Epithelial cell of esophagus (primary cell): ENCODE data around the gene TLR2.
A peak's percentile ranks its signal among the peaks of the same experiment; 100 is the strongest.

Experiments
- DNase-seq: peaks from one replicate; pipeline ENCODE4 v3.0.0; 2010; ENCODE audit warnings: low read depth
- H3K4me3 ChIP-seq: 2 replicates; pipeline ENCODE4 v1.5.1; 2011; ENCODE audit warnings: mild to moderate bottlenecking, low read length, control low read depth
- CTCF ChIP-seq: IDR thresholded peaks from 2 replicates; pipeline ENCODE4 v1.5.1; 2011; ENCODE audit warnings: low read depth, mild to moderate bottlenecking, low read length, control low read depth, inconsistent platforms; ENCODE audit not compliant: insufficient read depth; ENCODE audit errors: missing control alignments

The TLR2 gene

DNA sequence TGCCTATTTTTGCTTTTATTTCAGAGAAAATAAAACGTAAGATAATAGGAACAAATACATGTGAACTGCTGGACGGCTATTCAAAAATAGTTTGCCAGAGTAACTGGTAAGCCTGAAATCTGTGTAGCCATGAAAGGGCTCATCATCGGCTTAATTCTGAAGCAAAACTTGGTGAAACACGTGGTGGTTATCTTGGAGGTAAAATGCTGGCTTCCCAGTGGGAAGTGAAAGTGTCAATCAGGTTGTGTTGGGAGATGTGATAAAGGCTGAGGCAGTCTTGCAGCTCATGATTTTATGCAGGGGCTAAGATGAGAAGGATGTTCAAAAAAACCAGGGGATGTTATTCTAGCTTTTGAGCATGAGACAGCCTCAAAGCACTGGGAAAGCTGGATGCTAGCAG, 36.1 kb upstream of the TLR2 start:
- DNase-seq, result no peak
- H3K4me3 ChIP-seq, result no peak overlapping the region

GRCh38 chr4:153649572-153649991, 34.5 kb upstream of the TLR2 start:
- H3K4me3 ChIP-seq, result no peak overlapping the region
- peak; percentile 24 for TF ChIP-seq CTCF
- peak; percentile 56 for DNase-seq

More for the DNA sequence above, 36.1 kb upstream of the TLR2 start:
- no peak for TF ChIP-seq CTCF

GRCh38 chr4:153651116-153651515, 33.0 kb upstream of the TLR2 start:
- H3K4me3 ChIP-seq, result no peak overlapping the region
- no peak for TF ChIP-seq CTCF
- DNase-seq, result peak; percentile 42

- H3K4me3 ChIP-seq, result no peak overlapping the region
- TF ChIP-seq CTCF, result no peak
- peak; percentile 68 for DNase-seq
These were observed 32.5 kb upstream of the TLR2 start for GRCh38 chr4:153651587-153651986.

GRCh38 chr4:153652051-153652784, 31.9 kb upstream of the TLR2 start:
- peak; percentile 89 for DNase-seq
- TF ChIP-seq CTCF, result no peak
- H3K4me3 ChIP-seq, result no peak overlapping the region

DNA sequence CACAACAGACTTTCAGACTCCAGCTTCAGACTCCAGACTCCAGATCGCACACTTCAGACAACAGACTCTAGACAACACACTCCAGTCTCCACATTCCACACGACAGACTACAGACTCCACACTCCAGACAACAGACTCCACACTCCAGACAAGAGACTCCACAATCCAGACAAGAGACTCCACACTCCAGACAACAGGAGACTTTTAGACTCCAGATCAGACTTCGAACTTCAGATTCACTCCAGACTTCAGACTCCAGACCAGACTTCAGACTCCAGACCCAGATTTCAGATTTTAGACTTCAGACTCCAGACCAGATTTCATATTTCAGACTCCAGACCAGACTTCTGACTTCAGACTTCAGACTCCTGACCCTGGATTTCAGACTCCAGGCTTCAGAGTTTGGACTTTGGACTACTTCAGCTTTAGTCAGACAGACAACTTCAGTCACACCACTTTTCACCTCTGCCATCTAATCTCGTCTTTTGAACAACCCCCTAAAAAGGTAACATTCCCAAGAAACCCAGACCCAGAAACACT, 29.0 kb upstream of the TLR2 start:
- no peak for DNase-seq
- TF ChIP-seq CTCF, result no peak
- no peak overlapping the region for H3K4me3 ChIP-seq

GRCh38 chr4:153655928-153656327, 28.2 kb upstream of the TLR2 start:
- H3K4me3 ChIP-seq, result no peak overlapping the region
- no peak for TF ChIP-seq CTCF
- DNase-seq, result peak; percentile 76
